ENCODE results near the gene DDX56.

Gene DDX56

GRCh38 chr7:44580945-44581878, 7.5 kb upstream of the DDX56 start:
- TF ChIP-seq CTCF (conservative IDR thresholded peaks at IDR 0.05; ENCODE audit: low read depth, low read length): no peak
- H3K4me3 ChIP-seq (ENCODE audit: low read length): peak overlapping the region; percentile 81
- no peak for DNase-seq (ENCODE audit: low read depth)

GRCh38 chr7:44576228-44576627, 2.5 kb upstream of the DDX56 start:
- H3K4me3 ChIP-seq (ENCODE audit: low read length): no peak overlapping the region
- DNase-seq (ENCODE audit: low read depth): no peak
- TF ChIP-seq CTCF (conservative IDR thresholded peaks at IDR 0.05; ENCODE audit: low read depth, low read length): no peak

DNA sequence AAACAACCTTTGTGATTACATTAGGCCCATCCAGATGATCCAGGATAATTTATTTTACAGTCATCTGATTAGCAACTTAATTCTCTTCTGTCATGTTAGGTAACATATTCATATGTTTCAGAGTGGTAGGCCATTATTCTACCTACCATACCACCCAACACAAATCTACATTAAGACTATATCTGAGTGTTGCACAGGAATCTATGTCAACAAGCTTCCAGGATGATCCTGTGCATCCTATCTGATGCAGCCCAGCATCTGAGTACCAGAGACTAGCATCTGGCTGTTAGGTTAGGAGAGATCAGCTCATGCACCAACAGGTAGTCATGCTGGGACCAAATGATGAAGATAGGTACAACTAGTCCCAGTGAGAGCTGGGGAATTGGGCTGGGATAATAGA, 1.3 kb upstream of the DDX56 start:
- TF ChIP-seq CTCF (conservative IDR thresholded peaks at IDR 0.05; ENCODE audit: low read depth, low read length): no peak
- no peak for DNase-seq (ENCODE audit: low read depth)
- H3K4me3 ChIP-seq (ENCODE audit: low read length): no peak overlapping the region

- DNase-seq (ENCODE audit: low read depth): no peak
- TF ChIP-seq CTCF (conservative IDR thresholded peaks at IDR 0.05; ENCODE audit: low read depth, low read length): no peak
- peak overlapping the region; percentile 91 for H3K4me3 ChIP-seq (ENCODE audit: low read length)
These were observed 672 bp upstream of the DDX56 start for GRCh38 chr7:44574287-44574872.

- no peak for DNase-seq (ENCODE audit: low read depth)
- no peak for TF ChIP-seq CTCF (conservative IDR thresholded peaks at IDR 0.05; ENCODE audit: low read depth, low read length)
- H3K4me3 ChIP-seq (ENCODE audit: low read length): peak overlapping the region; percentile 91
These were observed 937 bp downstream of the DDX56 start for GRCh38 chr7:44572771-44573170.

GRCh38 chr7:44569959-44570358, 3.7 kb downstream of the DDX56 start:
- no peak for TF ChIP-seq CTCF (conservative IDR thresholded peaks at IDR 0.05; ENCODE audit: low read depth, low read length)
- no peak for DNase-seq (ENCODE audit: low read depth)
- H3K4me3 ChIP-seq (ENCODE audit: low read length): no peak overlapping the region
